ENCODE measurements around the gene TBCD. TPM values are rescaled to one million over a fixed set of nuclear protein-coding genes. Genes with fewer than 3 reads are reported as not detected.
A peak's percentile ranks its signal among the peaks of the same experiment; 100 is the strongest.

The TBCD gene
- total RNA-seq, 1 experiment from 2014 or later = 17.4 TPM

GRCh38 chr17:82865774-82866395 lies 114.0 kb downstream of the TBCD start:
- DNase-seq (ENCODE audit: extremely low read depth, low read depth) = no peak

- no peak for DNase-seq (ENCODE audit: extremely low read depth, low read depth)
These were observed 114.8 kb downstream of the TBCD start for GRCh38 chr17:82866590-82867191.

GRCh38 chr17:82867763-82868325 lies 116.0 kb downstream of the TBCD start:
- no peak for DNase-seq (ENCODE audit: extremely low read depth, low read depth)

GRCh38 chr17:82868715-82869131 lies 116.9 kb downstream of the TBCD start:
- no peak for DNase-seq (ENCODE audit: extremely low read depth, low read depth)

GRCh38 chr17:82869536-82869935 lies 117.7 kb downstream of the TBCD start:
- no peak for DNase-seq (ENCODE audit: extremely low read depth, low read depth)

- no peak for DNase-seq (ENCODE audit: extremely low read depth, low read depth)
These were observed 118.2 kb downstream of the TBCD start for GRCh38 chr17:82870091-82870491.

- DNase-seq (ENCODE audit: extremely low read depth, low read depth) = no peak
These were observed 118.7 kb downstream of the TBCD start for GRCh38 chr17:82870541-82870940.

- no peak for DNase-seq (ENCODE audit: extremely low read depth, low read depth)
These were observed 119.4 kb downstream of the TBCD start for GRCh38 chr17:82871056-82871775.

- DNase-seq (ENCODE audit: extremely low read depth, low read depth) = no peak
These were observed 120.1 kb downstream of the TBCD start for GRCh38 chr17:82871776-82872561.

- DNase-seq (ENCODE audit: extremely low read depth, low read depth) = no peak
These were observed 121.0 kb downstream of the TBCD start for GRCh38 chr17:82872591-82873520.

GRCh38 chr17:82873521-82873920 lies 121.7 kb downstream of the TBCD start:
- no peak for DNase-seq (ENCODE audit: extremely low read depth, low read depth)

GRCh38 chr17:82874011-82874835 lies 122.4 kb downstream of the TBCD start:
- DNase-seq (ENCODE audit: extremely low read depth, low read depth) = no peak

- no peak for DNase-seq (ENCODE audit: extremely low read depth, low read depth)
These were observed 123.6 kb downstream of the TBCD start for GRCh38 chr17:82875407-82875856.

GRCh38 chr17:82876149-82876548 lies 124.3 kb downstream of the TBCD start:
- no peak for DNase-seq (ENCODE audit: extremely low read depth, low read depth)

- DNase-seq (ENCODE audit: extremely low read depth, low read depth) = peak; percentile 22
These were observed 124.9 kb downstream of the TBCD start for GRCh38 chr17:82876602-82877379.

- no peak for DNase-seq (ENCODE audit: extremely low read depth, low read depth)
These were observed 126.7 kb downstream of the TBCD start for GRCh38 chr17:82878527-82878926.

- DNase-seq (ENCODE audit: extremely low read depth, low read depth) = no peak
These were observed 127.4 kb downstream of the TBCD start for GRCh38 chr17:82879241-82879640.

All from NCI-H460 (cell line).